ENCODE data around the gene HOXA5.
A peak's percentile ranks its signal among the peaks of the same experiment; 100 is the strongest.

HOXA5 gene

GRCh38 chr7:27104341-27105058 is 39.0 kb downstream of the HOXA5 start:
- DNase-seq = no peak

GRCh38 chr7:27103489-27104226 is 39.8 kb downstream of the HOXA5 start:
- DNase-seq = no peak

GRCh38 chr7:27102581-27103442 is 40.7 kb downstream of the HOXA5 start, which contains the start of gene HOXA2:
Gene HOXA2 (minus strand): TSS chr7:27102683. CDS start chr7:27102500, 183 bp downstream.
- DNase-seq = no peak

GRCh38 chr7:27101957-27102580 is 41.4 kb downstream of the HOXA5 start:
- no peak for DNase-seq

- no peak for DNase-seq
These were observed 42.1 kb downstream of the HOXA5 start for GRCh38 chr7:27101171-27101956.

GRCh38 chr7:27100694-27101170 is 42.7 kb downstream of the HOXA5 start:
- DNase-seq = no peak

- no peak for DNase-seq
These were observed 43.8 kb downstream of the HOXA5 start for GRCh38 chr7:27099453-27100370.

- DNase-seq = no peak
These were observed 44.7 kb downstream of the HOXA5 start for GRCh38 chr7:27098578-27099451.

GRCh38 chr7:27097686-27098577 is 45.5 kb downstream of the HOXA5 start:
- DNase-seq = no peak

GRCh38 chr7:27096768-27097514 is 46.5 kb downstream of the HOXA5 start:
- DNase-seq = no peak

- peak; percentile 42 for DNase-seq
These were observed 47.3 kb downstream of the HOXA5 start, which contains the start of gene HOXA1 for GRCh38 chr7:27095897-27096767. Gene HOXA1 (minus strand): TSS chr7:27096000. CDS start chr7:27095912, 88 bp downstream.

- DNase-seq = no peak
These were observed 48.2 kb downstream of the HOXA5 start for GRCh38 chr7:27095050-27095896.

GRCh38 chr7:27094304-27095049 is 49.0 kb downstream of the HOXA5 start:
- no peak for DNase-seq

- DNase-seq = no peak
These were observed 50.1 kb downstream of the HOXA5 start for GRCh38 chr7:27093184-27093895.
